Caco-2 (cell line): ENCODE measurements around the gene SLC3A2. TPM values are rescaled to one million over a fixed set of nuclear protein-coding genes. Genes with fewer than 3 reads are reported as not detected.
A peak's percentile ranks its signal among the peaks of the same experiment; 100 is the strongest.

Experiments used
- BruUV-seq: library from RNA; stranded (reverse); fragments of 400-500 nt; replicated peaks from 2 replicates; lab custom pipeline; 2021; lab: Mats Ljungman, UMichigan
- CTCF ChIA-PET: fragments of 300-600 bp; sonication (Branson Sonifier 250); formaldehyde crosslinking; loops from one replicate; lab custom pipeline; 2022; ENCODE audit warnings: antibody characterized with exemption; lab: Charles Lee
- POLR2A ChIA-PET: fragments of 300-600 bp; sonication (Branson Sonifier 250); formaldehyde crosslinking; loops from one replicate; lab custom pipeline; 2022; ENCODE audit warnings: antibody characterized with exemption; lab: Charles Lee
- DNase-seq, 2 experiments: peaks; one replicate each; pipeline versions ENCODE4 v3.0.0 to v3.0.0-alpha.2; 2020 to 2022
- H3K27me3 ChIP-seq: replicated peaks from 2 replicates; pipeline ENCODE4 v1.6.0; 2011; ENCODE audit warnings: low read length; ENCODE audit not compliant: control insufficient read depth, insufficient read depth
- H3K36me3 ChIP-seq: 2 replicates; pipeline ENCODE4 v1.5.1; 2011; ENCODE audit warnings: low read length; ENCODE audit not compliant: control insufficient read depth, insufficient read depth
- H3K4me1 ChIP-seq: fragments of 250-450 bp; sonication (Bioruptor Pico); 2 replicates; pipeline ENCODE4 v1.5.1; 2020; ENCODE audit warnings: mild to moderate bottlenecking
- H3K4me3 ChIP-seq: 2 replicates; pipeline ENCODE4 v1.5.1; 2011; ENCODE audit warnings: low read depth, mild to moderate bottlenecking, control low read depth, low read length
- H3K9me3 ChIP-seq: fragments of 250-450 bp; sonication (Bioruptor Pico); 2 replicates; pipeline ENCODE4 v1.5.1; 2020; ENCODE audit warnings: mild to moderate bottlenecking, moderate library complexity
- H3K27ac Mint-ChIP-seq: one replicate; pipeline ENCODE4 v1.8.0; 2022; ENCODE audit warnings: mixed read lengths; ENCODE audit not compliant: unreplicated experiment
- H3K27me3 Mint-ChIP-seq: one replicate; pipeline ENCODE4 v1.8.0; 2022; ENCODE audit warnings: mixed read lengths; ENCODE audit not compliant: insufficient read depth, unreplicated experiment
- H3K36me3 Mint-ChIP-seq: one replicate; pipeline ENCODE4 v1.8.0; 2022; ENCODE audit warnings: mild to moderate bottlenecking, mixed read lengths; ENCODE audit not compliant: insufficient read depth, unreplicated experiment
- H3K4me1 Mint-ChIP-seq: one replicate; pipeline ENCODE4 v1.8.0; 2022; ENCODE audit warnings: low read depth, mixed read lengths; ENCODE audit not compliant: unreplicated experiment
- H3K4me3 Mint-ChIP-seq: one replicate; pipeline ENCODE4 v1.8.0; 2022; ENCODE audit warnings: mild to moderate bottlenecking, moderate library complexity, mixed read lengths; ENCODE audit not compliant: unreplicated experiment
- H3K9me3 Mint-ChIP-seq: one replicate; pipeline ENCODE4 v1.8.0; 2022; ENCODE audit warnings: mixed read lengths; ENCODE audit not compliant: unreplicated experiment
- CTCF ChIP-seq, 2 experiments: fragments of 200-600 bp in 1 of 2; IDR thresholded peaks; 1 replicate in 1 of 2; 2 replicates in 1 of 2; pipeline versions ENCODE4 v1.5.1 to v1.8.0; 2011 to 2022; ENCODE audit warnings: antibody characterized with exemption in 1 of 2, control low read depth in 1 of 2, inconsistent platforms in 1 of 2, low read depth in 1 of 2, low read length in 1 of 2, mild to moderate bottlenecking in 1 of 2, moderate library complexity in 1 of 2; ENCODE audit not compliant: insufficient read depth in 1 of 2, severe bottlenecking in 1 of 2, unreplicated experiment in 1 of 2
- intact Hi-C: fragments of 100-400 bp; cut with micrococcal nuclease; formaldehyde crosslinking; loops from one replicate; pipeline ENCODE4 v1.10.0; 2022; ENCODE audit not compliant: unreplicated experiment
- total RNA-seq: library from RNA; stranded (reverse); gene quantifications from 2 replicates; pipeline ENCODE4 v1.2.3, GENCODE V29; 2022

Gene SLC3A2
- total RNA-seq, 1 experiment from 2014 or later, result 879 TPM

GRCh38 chr11:62880231-62880802 is 379 bp upstream of the SLC3A2 start:
- Mint-ChIP-seq H3K27me3 (no peaks in the 10 kb centered on the region), H3K9me3 (no peaks in the 10 kb centered on the region), H3K4me1 (peaks cover 36% of the 10 kb centered on the region), H3K27ac (peak overlapping the region; percentile 99), H3K4me3 (peak overlapping the region; percentile 97), H3K36me3 (peaks cover 97% of the 10 kb centered on the region)
- TF ChIP-seq CTCF (IDR thresholded peaks at IDR 0.05; ENCODE audit: insufficient read depth in 1 of 2, low read depth in 1 of 2, low read length in 1 of 2, severe bottlenecking in 1 of 2, unreplicated experiment in 1 of 2), result no peak
- Histone ChIP-seq H3K9me3 (no peaks in the 10 kb centered on the region), H3K4me3 (peak overlapping the region; percentile 99), H3K4me1 (peaks cover 51% of the 10 kb centered on the region), H3K27me3 (no peaks in the 10 kb centered on the region), H3K36me3 (peaks cover 14% of the 10 kb centered on the region)
- BruUV-seq, result no TSS peak
- CTCF ChIA-PET, result interaction anchor here (0.6 to 1.7 kb wide), 3 partner anchors 24 to 126 kb away, joined by 3 to 8 read pairs (median 7); partner anchors contain the start of genes TMEM179B and ZBTB3
- DNase-seq, result peak in 1 of 2 experiments; percentile 42
- intact Hi-C loops, result loop anchor here (2.0 kb wide), 1 partner anchor 94 kb away; the partner anchor contains the start of gene TMEM179B
- POLR2A ChIA-PET, result interaction anchor here (0.6 to 1.9 kb wide), 3 partner anchors 10 to 39 kb away, joined by 3 to 17 read pairs (median 6); no protein-coding TSS in a partner anchor

- ChIA-PET CTCF (interaction anchor here (0.7 to 1.7 kb wide), 6 partner anchors 8 to 290 kb away, joined by 3 to 8 read pairs (median 4); partner anchors contain the start of genes TMEM179B and TUT1), POLR2A (interaction anchor here (0.6 to 1.9 kb wide), 15 partner anchors 8 to 290 kb away, joined by 3 to 24 read pairs (median 5); partner anchors contain the start of genes HNRNPUL2, STX5, TAF6L and TMEM179B)
- Histone ChIP-seq H3K9me3 (no peaks in the 10 kb centered on the region), H3K4me3 (peak overlapping the region; percentile 99), H3K27me3 (no peaks in the 10 kb centered on the region), H3K36me3 (peaks cover 18% of the 10 kb centered on the region), H3K4me1 (peaks cover 56% of the 10 kb centered on the region)
- H3K27me3 Mint-ChIP-seq, result no peaks in the 10 kb centered on the region
- H3K4me1 Mint-ChIP-seq, result peaks cover 45% of the 10 kb centered on the region
- peak; percentile 97 to 99 for DNase-seq
- H3K36me3 Mint-ChIP-seq, result peaks cover 100% of the 10 kb centered on the region
- no peak for TF ChIP-seq CTCF (IDR thresholded peaks at IDR 0.05; ENCODE audit: insufficient read depth in 1 of 2, low read depth in 1 of 2, low read length in 1 of 2, severe bottlenecking in 1 of 2, unreplicated experiment in 1 of 2)
- TSS peak; percentile 42 for BruUV-seq
- peak overlapping the region; percentile 97 for H3K4me3 Mint-ChIP-seq
- intact Hi-C loops, result loop anchor here (1.0 to 2.0 kb wide), 4 partner anchors 7 to 95 kb away; partner anchors contain the start of gene TMEM179B
- H3K27ac Mint-ChIP-seq, result peak overlapping the region; percentile 99
- no peaks in the 10 kb centered on the region for H3K9me3 Mint-ChIP-seq
Observed at GRCh38 chr11:62881579-62882430, 1.1 kb downstream of the SLC3A2 start.

- Mint-ChIP-seq H3K27ac (peak overlapping the region; percentile 99), H3K36me3 (peaks cover 100% of the 10 kb centered on the region), H3K4me3 (peak overlapping the region; percentile 97), H3K4me1 (peaks cover 47% of the 10 kb centered on the region), H3K9me3 (no peaks in the 10 kb centered on the region), H3K27me3 (no peaks in the 10 kb centered on the region)
- intact Hi-C loops, result no loop called here
- Histone ChIP-seq H3K36me3 (peaks cover 20% of the 10 kb centered on the region), H3K9me3 (no peaks in the 10 kb centered on the region), H3K4me1 (peaks cover 59% of the 10 kb centered on the region), H3K4me3 (peak overlapping the region; percentile 99), H3K27me3 (no peaks in the 10 kb centered on the region)
- BruUV-seq, result no TSS peak
- TF ChIP-seq CTCF (IDR thresholded peaks at IDR 0.05; ENCODE audit: insufficient read depth in 1 of 2, low read depth in 1 of 2, low read length in 1 of 2, severe bottlenecking in 1 of 2, unreplicated experiment in 1 of 2), result no peak
- POLR2A ChIA-PET, result interaction anchor here (0.7 to 1.7 kb wide), 5 partner anchors 27 to 764 kb away, joined by 3 to 24 read pairs (median 9); partner anchors contain the start of genes HNRNPUL2, TMEM179B and TTC9C
- CTCF ChIA-PET, result no interaction called here
- no peak for DNase-seq
Observed at GRCh38 chr11:62882431-62882749, 1.7 kb downstream of the SLC3A2 start.
